Measurements from ENCODE around the gene TSGA10IP. TPM values are rescaled to one million over a fixed set of nuclear protein-coding genes. Genes with fewer than 3 reads are reported as not detected.

Gene TSGA10IP
- total RNA-seq (under 1 TPM in 1 of 7 donors, not detected in 6; 0.24 TPM), polyA plus RNA-seq (under 1 TPM; 0.06 to 0.24 (median 0.14) TPM)
- long read RNA-seq, donor 1 = 0 reads
- long read RNA-seq, donor 2 = 0 reads

GRCh38 chr11:65945430-65945911, at the start of gene TSGA10IP:
Gene TSGA10IP (plus strand): TSS chr11:65945480. CDS start chr11:65945676, 196 bp downstream.
- H3K4me1 ChIP-seq = peaks cover 0 to 17% (median 7%) of the 10 kb centered on the region in 6 donors
- no peak for DNase-seq
- intact Hi-C loops (cut with DNase I; ENCODE audit: low total_unique reads) = no loop called here
- H3K9me3 ChIP-seq = no peaks in the 10 kb centered on the region
- no peak within 1 kb of the TSS for H3K4me3 ChIP-seq
- no peak for TF ChIP-seq POLR2A (IDR thresholded peaks at IDR 0.05)
- H3K27me3 ChIP-seq (replicated peaks in 1 of 7) = peaks cover 0 to 3% (median 0%) of the 10 kb centered on the region in 7 donors
- H3K36me3 ChIP-seq = no peaks in the 10 kb centered on the region
- H3K27ac ChIP-seq = no peak within 1 kb of the TSS
- 65 to 86% (median 81%) methylated on average over 9 to 13 of the region's 13 CpGs for WGBS, 5 donors

GRCh38 chr11:65895482-65895981, 49.7 kb upstream of the TSGA10IP start:
- TF ChIP-seq CTCF (IDR thresholded peaks at IDR 0.05 in 8 of 11, conservative IDR thresholded peaks at IDR 0.05 in 3 of 11) (no peak), POLR2A (IDR thresholded peaks at IDR 0.05) (no peak), POLR2AphosphoS5 (IDR thresholded peaks at IDR 0.05) (no peak)
- H3K36me3 ChIP-seq = no peaks in the 10 kb centered on the region
- H3K27me3 ChIP-seq (replicated peaks in 1 of 7) = peaks cover 0 to 21% (median 13%) of the 10 kb centered on the region in 7 donors
- no peak for DNase-seq
- H3K4me1 ChIP-seq = peaks cover 37 to 69% (median 55%) of the 10 kb centered on the region in 6 donors
- intact Hi-C loops (cut with DNase I; ENCODE audit: low total_unique reads) = no loop called here
- H3K9me3 ChIP-seq = no peaks in the 10 kb centered on the region
- 95 to 98% (median 96%) methylated on average over 5 of the region's 5 CpGs for WGBS, 5 donors
- no peak overlapping the region for H3K27ac ChIP-seq
- no peak overlapping the region for H3K4me3 ChIP-seq

DNA sequence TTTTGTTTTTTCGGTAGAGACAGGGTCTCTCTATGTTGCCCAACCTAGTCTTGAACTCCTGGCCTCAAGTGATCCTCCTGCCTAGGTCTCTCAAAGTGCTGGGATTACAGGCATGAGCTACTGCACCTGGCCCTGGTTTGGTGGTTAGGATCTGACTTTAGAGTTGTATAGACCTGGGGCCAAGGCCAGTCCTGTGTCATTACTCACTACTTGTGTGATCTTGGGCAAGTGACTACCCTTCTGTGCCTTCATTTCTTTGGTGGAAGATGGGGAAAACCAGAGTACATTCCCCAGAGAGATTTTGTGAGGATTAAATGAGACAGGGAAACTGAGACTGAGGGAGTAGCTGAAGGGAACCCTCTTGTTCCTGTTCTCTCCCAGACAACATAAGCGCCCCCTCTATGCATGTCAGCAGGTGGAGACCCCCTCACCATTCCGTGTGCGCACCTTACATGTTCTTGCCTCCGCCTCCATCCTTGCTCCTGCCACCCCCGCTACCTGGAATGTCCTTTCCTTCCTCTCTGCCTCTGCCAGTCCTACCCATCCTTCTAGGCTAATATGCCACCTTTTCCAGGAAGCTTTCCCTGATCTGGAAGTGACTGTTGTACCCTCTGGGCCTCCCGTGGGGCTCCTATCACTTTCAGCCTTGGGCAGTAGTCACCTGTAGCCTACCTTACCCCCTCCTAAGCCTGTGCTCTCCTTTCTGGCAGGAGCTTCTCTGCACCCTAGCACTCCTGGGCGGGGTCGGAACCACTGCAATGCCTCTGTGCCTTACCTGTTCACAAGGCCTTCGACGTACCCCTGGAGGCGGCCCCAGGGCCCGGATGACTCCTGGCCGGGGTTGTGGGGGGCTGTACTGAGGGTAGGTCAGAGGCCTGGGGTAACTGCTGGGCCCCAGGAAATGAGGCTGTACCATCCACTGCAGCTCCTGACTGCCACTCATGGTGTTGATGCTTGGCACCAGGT, 49.0 kb upstream of the TSGA10IP start:
- H3K4me1 ChIP-seq = peaks cover 37 to 69% (median 59%) of the 10 kb centered on the region in 6 donors
- no peak for DNase-seq

GRCh38 chr11:65897020-65897471, 48.2 kb upstream of the TSGA10IP start:
- no peak overlapping the region for H3K4me3 ChIP-seq
- no peaks in the 10 kb centered on the region for H3K9me3 ChIP-seq
- H3K36me3 ChIP-seq = no peaks in the 10 kb centered on the region
- TF ChIP-seq POLR2AphosphoS5 (IDR thresholded peaks at IDR 0.05) = no peak
- TF ChIP-seq CTCF (IDR thresholded peaks at IDR 0.05 in 8 of 11, conservative IDR thresholded peaks at IDR 0.05 in 3 of 11) = no peak
- TF ChIP-seq POLR2A (IDR thresholded peaks at IDR 0.05) = no peak
- peaks cover 34 to 68% (median 52%) of the 10 kb centered on the region in 6 donors for H3K4me1 ChIP-seq
- no peak for DNase-seq
- no peak overlapping the region for H3K27ac ChIP-seq
- peaks cover 0 to 30% (median 13%) of the 10 kb centered on the region in 7 donors for H3K27me3 ChIP-seq (replicated peaks in 1 of 7)
- 91 to 94% (median 94%) methylated on average over 4 of the region's 4 CpGs for WGBS, 5 donors
- intact Hi-C loops (cut with DNase I; ENCODE audit: low total_unique reads) = no loop called here

More for the DNA sequence above, 49.0 kb upstream of the TSGA10IP start:
- Histone ChIP-seq H3K9me3 (no peaks in the 10 kb centered on the region), H3K4me3 (no peak overlapping the region), H3K27me3 (replicated peaks in 1 of 7) (peaks cover 0 to 25% (median 13%) of the 10 kb centered on the region in 7 donors), H3K36me3 (no peaks in the 10 kb centered on the region), H3K27ac (no peak overlapping the region)
- WGBS, 5 donors = 89 to 96% (median 93%) methylated on average over 14 of the region's 14 CpGs
- TF ChIP-seq POLR2A (IDR thresholded peaks at IDR 0.05) (no peak), POLR2AphosphoS5 (IDR thresholded peaks at IDR 0.05) (no peak)
- intact Hi-C loops (cut with DNase I; ENCODE audit: low total_unique reads) = no loop called here
